HepG2 (cell line): ENCODE data around the gene UBR1. TPM values are rescaled to one million over a fixed set of nuclear protein-coding genes. Genes with fewer than 3 reads are reported as not detected.

ENCODE experiments used
- CBFB ChIP-seq: sonication (generic); formaldehyde crosslinking; IDR thresholded peaks from 2 replicates; pipeline ENCODE4 v1.4.0; 2020; ENCODE audit warnings: missing genetic modification reagents
- DMAP1 ChIP-seq: IDR thresholded peaks from 2 replicates; pipeline ENCODE4 v1.6.1; 2016
- NFRKB ChIP-seq: fragments of 450-650 bp; IDR thresholded peaks from 2 replicates; pipeline ENCODE4 v1.6.1; 2017
- NR1H2 ChIP-seq: sonication (generic); formaldehyde crosslinking; IDR thresholded peaks from 2 replicates; pipeline ENCODE4 v1.8.1; 2022; ENCODE audit warnings: low read depth, missing genetic modification reagents, borderline replicate concordance
- SMC3 ChIP-seq: IDR thresholded peaks from 2 replicates; pipeline ENCODE4 v1.6.1; 2011; ENCODE audit warnings: low read length, improper control_type of control experiment
- ZBTB7A ChIP-seq: sonication (generic); formaldehyde crosslinking; IDR thresholded peaks from 2 replicates; pipeline ENCODE4 v1.8.0; 2022; ENCODE audit warnings: mild to moderate bottlenecking, missing genetic modification reagents
- ZNF484 ChIP-seq: sonication (generic); formaldehyde crosslinking; IDR thresholded peaks from 2 replicates; pipeline ENCODE4 v1.5.1; 2020; ENCODE audit warnings: mild to moderate bottlenecking, low read depth, missing genetic modification reagents, borderline replicate concordance
- ZNF543 ChIP-seq: sonication (generic); formaldehyde crosslinking; IDR thresholded peaks from 2 replicates; pipeline ENCODE4 v1.4.0; 2020; ENCODE audit warnings: mild to moderate bottlenecking, missing genetic modification reagents
- ZNF557 ChIP-seq: sonication (generic); formaldehyde crosslinking; IDR thresholded peaks from 2 replicates; pipeline ENCODE4 v1.4.0; 2020; ENCODE audit warnings: missing genetic modification reagents
- ZNF713 ChIP-seq: sonication (generic); formaldehyde crosslinking; IDR thresholded peaks from 2 replicates; pipeline ENCODE4 v1.4.0; 2020; ENCODE audit warnings: mild to moderate bottlenecking, missing genetic modification reagents
- polyA plus RNA-seq, 8 experiments: library from polyadenylated mRNA; depleted of rRNA in 3 of 8; stranded (reverse) in 7 of 8; unstranded in 1 of 8; fragments of >200 nt; fragmentation: Illumina TruSeq in 4 of 8; extraction: Trizol in 4 of 8; gene quantifications; 2 replicates each; pipeline versions ENCODE4 v1.2.1 to v1.2.3, GENCODE V29; 2011 to 2016; ENCODE audit warnings: low read depth in 4 of 8, missing spikeins in 1 of 8, mixed read lengths in 1 of 8; ENCODE audit not compliant: insufficient read depth in 1 of 8
- total RNA-seq, 5 experiments: library from RNA; depleted of rRNA; stranded (reverse); fragments of >200 nt; fragmentation: Illumina TruSeq; extraction: Trizol; gene quantifications; 2 replicates each; pipeline ENCODE4 v1.2.3, GENCODE V29; 2016; ENCODE audit warnings: low read depth in 1 of 5
- TF ChIP-seq, protein P1 (sequence below), 2 experiments: sonication (generic) in 1 of 2; formaldehyde crosslinking in 1 of 2; IDR thresholded peaks; 2 replicates each; pipeline versions ENCODE4 v1.6.1 to v1.9.0; 2014 to 2022; ENCODE audit warnings: antibody characterized with exemption in 1 of 2, borderline replicate concordance in 1 of 2, inconsistent platforms in 1 of 2, low read depth in 1 of 2, missing genetic modification reagents in 1 of 2
- TF ChIP-seq, protein P2 (sequence below): sonication (generic); formaldehyde crosslinking; IDR thresholded peaks from 2 replicates; pipeline ENCODE4 v1.4.0; 2020; ENCODE audit warnings: low read depth, mild to moderate bottlenecking, missing genetic modification reagents
- TF ChIP-seq, protein P3 (sequence below): sonication (generic); formaldehyde crosslinking; IDR thresholded peaks from 2 replicates; pipeline ENCODE4 v1.4.0; 2020; ENCODE audit warnings: missing genetic modification reagents, mild to moderate bottlenecking, borderline replicate concordance
- TF ChIP-seq, protein P4 (sequence below): sonication (generic); formaldehyde crosslinking; conservative IDR thresholded peaks from 2 replicates; pipeline ENCODE4 v1.8.0; 2022; ENCODE audit warnings: low read depth, missing genetic modification reagents
- TF ChIP-seq, protein P5 (sequence below): sonication (generic); formaldehyde crosslinking; IDR thresholded peaks from 2 replicates; pipeline ENCODE4 v1.4.0; 2020; ENCODE audit warnings: missing genetic modification reagents, mild to moderate bottlenecking, borderline replicate concordance

Gene UBR1
- total and polyA plus RNA-seq, 2 of the 13 experiments (the other 11 are each of a cell fraction or from before 2014, with no cell fraction given) = 6.4 to 18.0 TPM

DNA sequence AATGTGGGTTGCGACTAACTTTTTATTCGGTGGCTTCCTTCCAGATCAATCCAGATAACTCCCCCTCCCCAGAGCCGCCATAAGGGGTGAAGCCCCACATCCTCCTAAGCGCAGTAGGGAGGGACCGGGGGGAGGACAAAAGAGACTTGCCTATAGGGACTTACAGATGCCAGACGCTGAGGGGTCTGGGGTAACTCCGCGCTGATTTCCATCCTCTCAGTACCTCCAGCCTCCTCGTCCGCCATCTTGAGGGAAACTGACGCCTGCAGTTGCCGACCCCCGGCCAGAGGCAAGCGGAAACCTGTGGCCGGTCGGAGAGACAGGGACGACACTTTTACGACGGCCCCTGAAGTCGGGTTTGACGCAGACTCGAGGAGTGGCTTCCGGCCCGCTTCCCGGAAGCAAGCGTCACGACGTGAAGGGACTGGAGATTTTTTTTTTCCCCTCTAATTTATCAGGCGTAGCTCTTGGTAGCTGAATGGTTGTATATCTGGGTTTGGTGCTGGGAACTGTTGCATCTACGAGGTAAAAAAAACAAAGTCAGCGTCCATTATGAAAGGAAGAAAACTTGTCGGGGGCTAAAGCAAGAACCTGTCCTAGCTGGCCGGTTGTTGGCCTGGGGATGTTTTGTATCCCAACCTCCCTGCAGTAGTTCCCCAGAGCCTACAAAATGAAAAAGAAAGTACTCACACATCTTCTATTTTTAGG is at the start of gene UBR1 (continued):
- TF ChIP-seq, protein P1, sequence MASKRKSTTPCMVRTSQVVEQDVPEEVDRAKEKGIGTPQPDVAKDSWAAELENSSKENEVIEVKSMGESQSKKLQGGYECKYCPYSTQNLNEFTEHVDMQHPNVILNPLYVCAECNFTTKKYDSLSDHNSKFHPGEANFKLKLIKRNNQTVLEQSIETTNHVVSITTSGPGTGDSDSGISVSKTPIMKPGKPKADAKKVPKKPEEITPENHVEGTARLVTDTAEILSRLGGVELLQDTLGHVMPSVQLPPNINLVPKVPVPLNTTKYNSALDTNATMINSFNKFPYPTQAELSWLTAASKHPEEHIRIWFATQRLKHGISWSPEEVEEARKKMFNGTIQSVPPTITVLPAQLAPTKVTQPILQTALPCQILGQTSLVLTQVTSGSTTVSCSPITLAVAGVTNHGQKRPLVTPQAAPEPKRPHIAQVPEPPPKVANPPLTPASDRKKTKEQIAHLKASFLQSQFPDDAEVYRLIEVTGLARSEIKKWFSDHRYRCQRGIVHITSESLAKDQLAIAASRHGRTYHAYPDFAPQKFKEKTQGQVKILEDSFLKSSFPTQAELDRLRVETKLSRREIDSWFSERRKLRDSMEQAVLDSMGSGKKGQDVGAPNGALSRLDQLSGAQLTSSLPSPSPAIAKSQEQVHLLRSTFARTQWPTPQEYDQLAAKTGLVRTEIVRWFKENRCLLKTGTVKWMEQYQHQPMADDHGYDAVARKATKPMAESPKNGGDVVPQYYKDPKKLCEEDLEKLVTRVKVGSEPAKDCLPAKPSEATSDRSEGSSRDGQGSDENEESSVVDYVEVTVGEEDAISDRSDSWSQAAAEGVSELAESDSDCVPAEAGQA (IDR thresholded peaks at IDR 0.05; ENCODE audit: low read depth) = peak; percentile 70; the same call in 1 of the 2 replicates
- TF ChIP-seq, protein P1 (CRISPR knock-in tag; IDR thresholded peaks at IDR 0.05; ENCODE audit: borderline replicate concordance) = no peak
- TF ChIP-seq SMC3 = no peak
- TF ChIP-seq ZNF557 = no peak
- TF ChIP-seq, protein P2, sequence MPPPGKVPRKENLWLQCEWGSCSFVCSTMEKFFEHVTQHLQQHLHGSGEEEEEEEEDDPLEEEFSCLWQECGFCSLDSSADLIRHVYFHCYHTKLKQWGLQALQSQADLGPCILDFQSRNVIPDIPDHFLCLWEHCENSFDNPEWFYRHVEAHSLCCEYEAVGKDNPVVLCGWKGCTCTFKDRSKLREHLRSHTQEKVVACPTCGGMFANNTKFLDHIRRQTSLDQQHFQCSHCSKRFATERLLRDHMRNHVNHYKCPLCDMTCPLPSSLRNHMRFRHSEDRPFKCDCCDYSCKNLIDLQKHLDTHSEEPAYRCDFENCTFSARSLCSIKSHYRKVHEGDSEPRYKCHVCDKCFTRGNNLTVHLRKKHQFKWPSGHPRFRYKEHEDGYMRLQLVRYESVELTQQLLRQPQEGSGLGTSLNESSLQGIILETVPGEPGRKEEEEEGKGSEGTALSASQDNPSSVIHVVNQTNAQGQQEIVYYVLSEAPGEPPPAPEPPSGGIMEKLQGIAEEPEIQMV (CRISPR knock-in tag) = no peak
- TF ChIP-seq ZNF713 (CRISPR knock-in tag) = no peak
- TF ChIP-seq ZNF484 = no peak
- peak; percentile 74 for TF ChIP-seq DMAP1 (CRISPR knock-in tag)
- no peak for TF ChIP-seq NFRKB
- TF ChIP-seq CBFB (CRISPR knock-in tag) = peak; percentile 15; the same call in 1 of the 2 replicates
- TF ChIP-seq, protein P3, sequence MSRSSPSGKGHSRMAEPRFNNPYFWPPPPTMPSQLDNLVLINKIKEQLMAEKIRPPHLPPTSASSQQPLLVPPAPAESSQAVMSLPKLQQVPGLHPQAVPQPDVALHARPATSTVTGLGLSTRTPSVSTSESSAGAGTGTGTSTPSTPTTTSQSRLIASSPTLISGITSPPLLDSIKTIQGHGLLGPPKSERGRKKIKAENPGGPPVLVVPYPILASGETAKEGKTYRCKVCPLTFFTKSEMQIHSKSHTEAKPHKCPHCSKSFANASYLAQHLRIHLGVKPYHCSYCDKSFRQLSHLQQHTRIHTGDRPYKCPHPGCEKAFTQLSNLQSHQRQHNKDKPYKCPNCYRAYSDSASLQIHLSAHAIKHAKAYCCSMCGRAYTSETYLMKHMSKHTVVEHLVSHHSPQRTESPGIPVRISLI (CRISPR knock-in tag) = peak; percentile 96
- TF ChIP-seq NR1H2 (CRISPR knock-in tag) = no peak
- peak; percentile 88; the same call in 1 of the 2 replicates for TF ChIP-seq ZBTB7A (CRISPR knock-in tag)
- no peak for TF ChIP-seq ZNF543
- TF ChIP-seq, protein P4, sequence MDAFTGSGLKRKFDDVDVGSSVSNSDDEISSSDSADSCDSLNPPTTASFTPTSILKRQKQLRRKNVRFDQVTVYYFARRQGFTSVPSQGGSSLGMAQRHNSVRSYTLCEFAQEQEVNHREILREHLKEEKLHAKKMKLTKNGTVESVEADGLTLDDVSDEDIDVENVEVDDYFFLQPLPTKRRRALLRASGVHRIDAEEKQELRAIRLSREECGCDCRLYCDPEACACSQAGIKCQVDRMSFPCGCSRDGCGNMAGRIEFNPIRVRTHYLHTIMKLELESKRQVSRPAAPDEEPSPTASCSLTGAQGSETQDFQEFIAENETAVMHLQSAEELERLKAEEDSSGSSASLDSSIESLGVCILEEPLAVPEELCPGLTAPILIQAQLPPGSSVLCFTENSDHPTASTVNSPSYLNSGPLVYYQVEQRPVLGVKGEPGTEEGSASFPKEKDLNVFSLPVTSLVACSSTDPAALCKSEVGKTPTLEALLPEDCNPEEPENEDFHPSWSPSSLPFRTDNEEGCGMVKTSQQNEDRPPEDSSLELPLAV (CRISPR knock-in tag) = no peak
- TF ChIP-seq, protein P5, sequence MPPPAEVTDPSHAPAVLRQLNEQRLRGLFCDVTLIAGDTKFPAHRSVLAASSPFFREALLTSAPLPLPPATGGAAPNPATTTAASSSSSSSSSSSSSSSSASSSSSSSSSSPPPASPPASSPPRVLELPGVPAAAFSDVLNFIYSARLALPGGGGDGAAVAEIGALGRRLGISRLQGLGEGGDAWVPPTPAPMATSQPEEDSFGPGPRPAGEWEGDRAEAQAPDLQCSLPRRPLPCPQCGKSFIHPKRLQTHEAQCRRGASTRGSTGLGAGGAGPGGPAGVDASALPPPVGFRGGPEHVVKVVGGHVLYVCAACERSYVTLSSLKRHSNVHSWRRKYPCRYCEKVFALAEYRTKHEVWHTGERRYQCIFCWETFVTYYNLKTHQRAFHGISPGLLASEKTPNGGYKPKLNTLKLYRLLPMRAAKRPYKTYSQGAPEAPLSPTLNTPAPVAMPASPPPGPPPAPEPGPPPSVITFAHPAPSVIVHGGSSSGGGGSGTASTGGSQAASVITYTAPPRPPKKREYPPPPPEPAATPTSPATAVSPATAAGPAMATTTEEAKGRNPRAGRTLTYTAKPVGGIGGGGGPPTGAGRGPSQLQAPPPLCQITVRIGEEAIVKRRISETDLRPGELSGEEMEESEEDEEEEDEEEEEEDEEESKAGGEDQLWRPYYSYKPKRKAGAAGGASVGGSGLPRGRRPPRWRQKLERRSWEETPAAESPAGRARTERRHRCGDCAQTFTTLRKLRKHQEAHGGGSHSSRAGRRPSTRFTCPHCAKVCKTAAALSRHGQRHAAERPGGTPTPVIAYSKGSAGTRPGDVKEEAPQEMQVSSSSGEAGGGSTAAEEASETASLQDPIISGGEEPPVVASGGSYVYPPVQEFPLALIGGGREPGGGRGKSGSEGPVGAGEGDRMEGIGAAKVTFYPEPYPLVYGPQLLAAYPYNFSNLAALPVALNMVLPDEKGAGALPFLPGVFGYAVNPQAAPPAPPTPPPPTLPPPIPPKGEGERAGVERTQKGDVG (CRISPR knock-in tag) = no peak
